ENCODE results near the gene CDH7.
A peak's percentile ranks its signal among the peaks of the same experiment; 100 is the strongest.

Gene CDH7

DNA sequence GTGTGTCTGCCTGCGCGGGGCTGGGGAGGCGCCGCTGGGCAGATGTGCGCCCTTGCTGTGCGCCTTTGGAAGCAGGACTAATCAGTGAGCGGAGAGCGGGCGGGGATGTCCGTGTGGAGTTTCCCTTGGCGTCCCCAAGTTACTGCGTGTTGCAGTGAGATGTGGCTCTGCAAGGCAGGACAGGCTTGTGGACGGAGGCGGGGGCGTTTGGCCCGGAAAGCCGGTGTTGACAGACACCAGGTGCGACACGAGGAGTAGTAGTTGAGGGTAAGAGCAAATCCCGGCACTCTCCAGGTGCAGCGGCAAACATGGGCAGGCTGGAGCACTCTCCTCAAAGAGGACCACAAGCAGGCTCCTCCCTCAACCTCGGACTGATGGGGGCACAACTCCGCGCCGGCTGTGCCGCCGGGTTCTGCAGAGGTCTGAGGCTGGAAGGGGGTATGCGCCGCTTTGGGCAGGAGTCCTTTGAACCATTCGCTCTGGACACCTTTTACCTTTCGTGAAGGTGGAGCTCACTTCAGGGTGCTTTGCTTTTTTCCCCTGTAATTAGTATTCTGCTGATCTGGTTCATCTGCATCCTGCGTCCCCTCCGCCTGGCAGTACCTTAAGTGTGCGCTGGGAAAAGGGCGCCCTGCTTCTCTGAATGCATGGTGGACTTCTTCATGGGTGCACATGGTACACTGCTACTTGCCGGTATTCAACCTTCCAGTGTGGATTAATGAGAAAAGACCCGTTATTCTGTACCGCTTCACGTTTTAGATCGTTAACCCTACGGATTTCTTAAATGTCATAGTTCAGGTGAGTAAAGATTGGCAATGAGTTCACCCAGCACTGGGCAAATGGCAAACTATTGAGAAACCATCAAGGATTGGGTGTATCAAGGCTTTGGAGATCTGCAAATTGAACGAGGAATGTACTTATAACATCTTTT, 608 bp downstream of the CDH7 start:
- peak overlapping the region; percentile 45 for H3K9ac ChIP-seq (ENCODE audit: low read length)

DNA sequence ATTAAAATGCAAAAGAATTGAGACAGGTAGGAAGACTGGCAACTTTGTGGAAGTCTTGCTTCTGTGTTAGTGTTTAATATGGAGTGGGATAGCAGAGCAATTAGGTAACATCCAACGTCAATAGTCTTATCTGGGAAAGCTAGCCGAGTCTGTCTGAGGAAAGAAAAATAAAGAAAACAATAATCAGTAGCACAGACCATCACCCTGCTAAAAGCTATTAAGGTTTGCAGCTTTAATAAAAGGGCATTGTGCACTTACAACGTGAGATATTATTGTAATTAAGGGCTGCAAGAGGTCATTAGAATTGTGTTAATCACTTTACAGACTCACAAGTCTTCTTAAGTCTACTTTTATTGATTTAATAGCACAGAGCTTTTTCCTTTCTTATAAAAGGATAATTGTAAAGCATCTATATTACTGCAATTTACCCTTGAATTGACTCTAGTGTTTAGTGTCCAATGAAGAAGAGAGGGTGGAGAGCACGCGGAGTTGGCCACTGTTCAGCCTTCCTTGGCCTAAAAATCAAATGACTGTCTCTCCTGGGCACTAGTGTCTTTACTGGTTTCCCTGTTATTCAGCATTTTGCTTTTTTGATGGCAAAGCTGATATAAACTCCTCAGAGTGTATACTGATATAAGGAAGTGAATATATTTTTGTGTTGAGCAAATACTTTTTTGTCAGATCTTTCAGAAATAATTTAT, 2.0 kb downstream of the CDH7 start:
- peaks cover 22% of the 10 kb centered on the region for H3K4me1 ChIP-seq (ENCODE audit: control insufficient read depth, low read depth, low read length)
- peaks cover 49% of the 10 kb centered on the region for H3K27me3 ChIP-seq (ENCODE audit: control insufficient read depth, insufficient read depth, low read length)
- no peak overlapping the region for H3K27ac ChIP-seq (ENCODE audit: low read length)
- H3K36me3 ChIP-seq (ENCODE audit: control insufficient read depth, low read depth, low read length): no peaks in the 10 kb centered on the region
- H3K4me3 ChIP-seq (ENCODE audit: low read length): no peak overlapping the region
- H3K9me3 ChIP-seq (ENCODE audit: control insufficient read depth, low read depth, low read length): no peaks in the 10 kb centered on the region
- no peak overlapping the region for H3K9ac ChIP-seq (ENCODE audit: low read length)

More for the DNA sequence above, 608 bp downstream of the CDH7 start:
- Histone ChIP-seq H3K27me3 (ENCODE audit: control insufficient read depth, insufficient read depth, low read length) (peaks cover 49% of the 10 kb centered on the region), H3K9me3 (ENCODE audit: control insufficient read depth, low read depth, low read length) (no peaks in the 10 kb centered on the region), H3K36me3 (ENCODE audit: control insufficient read depth, low read depth, low read length) (no peaks in the 10 kb centered on the region), H3K4me3 (ENCODE audit: low read length) (peak overlapping the region; percentile 73), H3K4me1 (ENCODE audit: control insufficient read depth, low read depth, low read length) (peaks cover 22% of the 10 kb centered on the region), H3K27ac (ENCODE audit: low read length) (no peak overlapping the region)

DNA sequence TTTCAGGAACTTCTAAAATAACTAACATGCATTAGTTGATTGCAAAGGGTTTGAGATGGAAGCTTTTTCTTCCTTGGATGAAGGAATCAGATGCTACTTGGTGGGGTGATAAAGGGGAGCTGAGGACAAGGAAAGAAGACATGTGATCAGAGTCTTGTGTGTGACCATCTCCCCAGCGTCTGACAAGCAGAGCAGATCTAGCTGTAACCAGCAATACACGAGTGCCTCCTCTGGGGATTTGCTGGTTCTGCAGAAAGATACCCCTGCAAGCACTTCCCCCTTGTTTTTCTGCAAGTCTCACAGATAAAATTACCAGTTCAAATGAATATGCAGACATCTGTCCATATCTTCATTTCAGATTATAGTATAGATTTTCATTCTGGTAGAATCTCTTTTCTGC, 2.7 kb downstream of the CDH7 start:
- Histone ChIP-seq H3K27me3 (ENCODE audit: control insufficient read depth, insufficient read depth, low read length) (peaks cover 44% of the 10 kb centered on the region), H3K9me3 (ENCODE audit: control insufficient read depth, low read depth, low read length) (no peaks in the 10 kb centered on the region), H3K9ac (ENCODE audit: low read length) (no peak overlapping the region), H3K4me1 (ENCODE audit: control insufficient read depth, low read depth, low read length) (peaks cover 22% of the 10 kb centered on the region), H3K27ac (ENCODE audit: low read length) (no peak overlapping the region), H3K36me3 (ENCODE audit: control insufficient read depth, low read depth, low read length) (no peaks in the 10 kb centered on the region), H3K4me3 (ENCODE audit: low read length) (no peak overlapping the region)

DNA sequence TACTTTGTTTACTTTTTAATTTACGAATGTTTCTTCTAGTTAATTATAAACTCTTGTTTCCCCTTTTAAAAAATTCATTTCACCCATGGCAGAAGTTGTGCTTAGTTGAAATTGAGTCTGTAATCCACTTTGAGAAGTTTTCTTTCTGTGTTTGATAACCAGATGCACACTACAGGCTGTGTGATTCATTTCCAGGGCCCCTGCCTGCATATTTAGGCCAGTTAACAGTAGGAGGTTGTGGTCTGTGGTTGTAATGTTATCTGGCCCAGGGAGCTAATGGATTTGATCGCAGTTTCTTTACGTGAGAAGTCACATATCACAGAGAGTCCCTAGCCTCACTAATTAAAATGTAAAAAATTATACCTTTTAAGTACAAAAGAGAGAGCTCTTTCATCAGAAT, 3.3 kb downstream of the CDH7 start:
- H3K27ac ChIP-seq (ENCODE audit: low read length): no peak overlapping the region
- no peaks in the 10 kb centered on the region for H3K9me3 ChIP-seq (ENCODE audit: control insufficient read depth, low read depth, low read length)
- H3K4me3 ChIP-seq (ENCODE audit: low read length): no peak overlapping the region
- peaks cover 38% of the 10 kb centered on the region for H3K27me3 ChIP-seq (ENCODE audit: control insufficient read depth, insufficient read depth, low read length)
- H3K36me3 ChIP-seq (ENCODE audit: control insufficient read depth, low read depth, low read length): no peaks in the 10 kb centered on the region
- H3K9ac ChIP-seq (ENCODE audit: low read length): no peak overlapping the region
- H3K4me1 ChIP-seq (ENCODE audit: control insufficient read depth, low read depth, low read length): peaks cover 22% of the 10 kb centered on the region

DNA sequence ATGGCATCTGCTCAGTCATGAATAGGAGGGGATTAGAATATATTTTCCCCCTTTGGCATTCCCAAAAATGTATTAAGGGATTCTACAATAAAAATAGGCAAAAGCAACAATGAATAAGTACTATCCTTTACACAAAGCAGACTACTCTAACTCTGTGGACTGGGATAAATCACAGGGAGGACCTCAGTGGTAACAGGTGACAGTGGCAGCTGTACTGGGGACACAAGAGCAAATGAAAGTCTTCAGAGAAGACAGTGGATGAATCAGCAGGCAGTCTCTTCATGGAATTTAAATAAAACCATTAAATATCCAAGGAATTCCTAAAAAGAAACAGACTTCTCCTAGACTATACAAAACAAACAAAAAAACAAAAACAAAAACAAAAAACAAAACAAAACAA, 4.8 kb downstream of the CDH7 start:
- Histone ChIP-seq H3K36me3 (ENCODE audit: control insufficient read depth, low read depth, low read length) (no peaks in the 10 kb centered on the region), H3K27ac (ENCODE audit: low read length) (no peak overlapping the region), H3K4me1 (ENCODE audit: control insufficient read depth, low read depth, low read length) (peaks cover 13% of the 10 kb centered on the region), H3K27me3 (ENCODE audit: control insufficient read depth, insufficient read depth, low read length) (peaks cover 27% of the 10 kb centered on the region), H3K4me3 (ENCODE audit: low read length) (no peak overlapping the region), H3K9ac (ENCODE audit: low read length) (no peak overlapping the region), H3K9me3 (ENCODE audit: control insufficient read depth, low read depth, low read length) (no peaks in the 10 kb centered on the region)

DNA sequence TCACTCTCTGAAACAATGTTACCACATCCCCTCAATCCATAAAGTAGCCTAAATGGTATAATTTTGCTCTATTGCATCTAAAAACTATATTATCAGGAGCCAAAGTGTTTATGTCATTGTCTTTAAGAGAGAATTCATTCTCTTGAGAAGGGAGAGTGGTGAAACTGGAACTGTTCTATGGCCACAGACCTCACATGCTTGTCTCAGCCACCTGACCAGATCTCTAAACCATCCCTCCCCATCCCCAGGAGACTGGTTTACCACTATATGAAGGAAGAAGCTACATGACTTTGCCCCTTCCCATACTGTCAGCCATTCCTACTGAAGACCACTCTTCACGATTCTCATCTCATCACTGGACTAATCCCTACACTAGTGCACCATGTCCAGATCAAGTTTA, 9.6 kb downstream of the CDH7 start:
- H3K9ac ChIP-seq (ENCODE audit: low read length): no peak overlapping the region
- H3K36me3 ChIP-seq (ENCODE audit: control insufficient read depth, low read depth, low read length): no peaks in the 10 kb centered on the region
- no peak overlapping the region for H3K27ac ChIP-seq (ENCODE audit: low read length)
- no peaks in the 10 kb centered on the region for H3K27me3 ChIP-seq (ENCODE audit: control insufficient read depth, insufficient read depth, low read length)
- no peaks in the 10 kb centered on the region for H3K9me3 ChIP-seq (ENCODE audit: control insufficient read depth, low read depth, low read length)
- no peak overlapping the region for H3K4me3 ChIP-seq (ENCODE audit: low read length)
- H3K4me1 ChIP-seq (ENCODE audit: control insufficient read depth, low read depth, low read length): no peaks in the 10 kb centered on the region

DNA sequence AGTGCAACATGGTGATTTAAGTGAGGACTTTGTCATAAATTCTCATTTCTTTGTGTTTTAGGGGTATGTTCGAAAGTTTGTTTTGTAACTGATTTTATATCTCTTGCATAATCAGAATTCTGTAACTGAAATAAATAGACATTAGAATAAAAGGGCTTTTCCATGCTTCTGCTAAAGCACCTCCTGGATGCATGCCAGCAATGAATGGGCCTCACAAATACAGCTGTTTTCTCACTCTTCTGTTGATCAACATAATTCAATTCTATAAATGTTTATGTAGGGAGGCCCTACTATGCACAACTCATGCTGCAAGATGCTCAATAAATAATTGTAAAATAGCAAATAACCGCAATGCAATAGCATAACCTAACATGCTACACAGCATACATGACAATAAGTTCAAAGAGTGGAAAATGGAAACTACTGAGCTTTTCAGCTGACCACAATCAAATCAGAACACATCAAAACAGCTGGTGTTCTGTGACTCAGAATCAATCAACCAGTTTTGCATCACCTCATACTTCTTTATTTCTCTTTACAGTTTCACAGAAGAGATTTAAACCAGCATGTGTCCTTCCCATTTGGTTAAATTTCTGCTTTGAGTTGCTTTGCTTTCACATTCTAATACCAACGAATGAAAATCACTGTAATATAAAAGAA, 11.0 kb downstream of the CDH7 start:
- Histone ChIP-seq H3K9ac (ENCODE audit: low read length) (no peak overlapping the region), H3K27me3 (ENCODE audit: control insufficient read depth, insufficient read depth, low read length) (no peaks in the 10 kb centered on the region), H3K36me3 (ENCODE audit: control insufficient read depth, low read depth, low read length) (no peaks in the 10 kb centered on the region), H3K4me1 (ENCODE audit: control insufficient read depth, low read depth, low read length) (no peaks in the 10 kb centered on the region), H3K9me3 (ENCODE audit: control insufficient read depth, low read depth, low read length) (no peaks in the 10 kb centered on the region), H3K4me3 (ENCODE audit: low read length) (no peak overlapping the region), H3K27ac (ENCODE audit: low read length) (no peak overlapping the region)

DNA sequence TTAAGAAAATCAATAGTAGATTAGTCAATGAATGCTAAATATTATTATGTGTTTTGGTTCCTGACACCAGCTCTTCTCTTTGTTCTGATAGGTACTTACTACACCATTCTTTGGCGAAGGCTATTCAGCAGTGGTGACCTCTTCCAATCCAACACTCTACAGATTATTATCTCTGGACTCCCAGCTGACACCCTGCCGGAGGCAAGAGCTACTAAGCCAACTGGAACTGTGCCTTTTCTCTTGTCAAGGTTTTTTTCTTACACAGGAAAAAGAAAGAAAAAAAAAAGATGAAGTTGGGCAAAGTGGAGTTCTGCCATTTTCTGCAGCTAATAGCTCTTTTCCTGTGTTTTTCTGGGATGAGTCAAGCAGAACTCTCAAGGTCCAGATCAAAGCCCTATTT, 11.7 kb downstream of the CDH7 start:
- Histone ChIP-seq H3K4me1 (ENCODE audit: control insufficient read depth, low read depth, low read length) (no peaks in the 10 kb centered on the region), H3K9me3 (ENCODE audit: control insufficient read depth, low read depth, low read length) (no peaks in the 10 kb centered on the region), H3K36me3 (ENCODE audit: control insufficient read depth, low read depth, low read length) (no peaks in the 10 kb centered on the region), H3K4me3 (ENCODE audit: low read length) (no peak overlapping the region), H3K27me3 (ENCODE audit: control insufficient read depth, insufficient read depth, low read length) (no peaks in the 10 kb centered on the region), H3K9ac (ENCODE audit: low read length) (no peak overlapping the region), H3K27ac (ENCODE audit: low read length) (no peak overlapping the region)

DNA sequence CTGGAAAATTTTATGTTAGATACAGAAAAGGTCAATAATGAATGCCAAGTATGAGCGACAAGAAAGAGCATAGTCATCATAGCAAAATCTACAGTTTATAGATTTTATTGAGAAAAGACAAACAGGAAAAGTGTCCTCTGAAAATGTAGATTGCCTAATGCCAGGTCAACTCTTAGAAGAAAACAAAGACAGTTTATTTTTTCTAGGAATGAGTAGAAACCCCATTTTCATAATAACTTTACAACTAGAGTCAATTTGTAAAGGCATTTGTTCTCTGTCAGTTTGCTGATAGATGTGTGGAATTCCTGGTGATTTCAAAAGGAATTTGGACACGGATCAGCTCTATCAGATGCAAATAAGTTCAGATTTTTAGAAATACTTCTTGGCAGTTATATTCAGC, 16.6 kb downstream of the CDH7 start:
- Histone ChIP-seq H3K27me3 (ENCODE audit: control insufficient read depth, insufficient read depth, low read length) (no peaks in the 10 kb centered on the region), H3K4me3 (ENCODE audit: low read length) (no peak overlapping the region), H3K9ac (ENCODE audit: low read length) (no peak overlapping the region), H3K9me3 (ENCODE audit: control insufficient read depth, low read depth, low read length) (no peaks in the 10 kb centered on the region), H3K27ac (ENCODE audit: low read length) (no peak overlapping the region), H3K36me3 (ENCODE audit: control insufficient read depth, low read depth, low read length) (no peaks in the 10 kb centered on the region), H3K4me1 (ENCODE audit: control insufficient read depth, low read depth, low read length) (no peaks in the 10 kb centered on the region)

DNA sequence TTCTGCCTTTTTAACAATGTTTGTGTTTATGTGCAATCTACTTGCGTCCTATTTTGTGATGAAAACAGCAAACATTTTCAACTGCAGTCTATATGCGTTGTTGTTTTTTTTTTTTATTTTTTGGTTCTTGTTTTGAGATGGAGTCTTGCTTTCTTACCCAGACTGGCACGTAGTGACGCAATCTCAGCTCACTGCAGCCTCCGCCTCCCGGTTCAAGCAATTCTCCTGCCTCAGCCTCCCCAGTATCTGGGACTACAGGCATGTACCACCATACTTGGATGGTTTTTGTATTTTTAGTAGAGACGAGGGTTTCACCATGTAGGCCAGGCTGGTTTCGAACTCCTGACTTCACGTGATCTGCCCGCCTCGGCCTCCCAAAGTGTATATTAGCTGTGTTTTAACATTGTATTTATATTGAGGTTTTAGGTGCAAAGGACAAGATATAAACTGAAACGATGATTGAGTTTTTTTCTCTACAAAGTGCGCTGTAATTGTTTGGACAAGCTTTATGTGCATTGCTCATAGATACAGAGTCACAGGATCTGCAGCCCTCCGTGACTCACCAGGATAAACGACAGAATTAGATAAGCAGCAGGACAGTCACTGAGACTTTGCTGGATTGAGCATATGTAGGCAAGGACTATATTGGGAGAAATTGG, 17.4 kb downstream of the CDH7 start:
- Histone ChIP-seq H3K27ac (ENCODE audit: low read length) (no peak overlapping the region), H3K9ac (ENCODE audit: low read length) (no peak overlapping the region)

DNA sequence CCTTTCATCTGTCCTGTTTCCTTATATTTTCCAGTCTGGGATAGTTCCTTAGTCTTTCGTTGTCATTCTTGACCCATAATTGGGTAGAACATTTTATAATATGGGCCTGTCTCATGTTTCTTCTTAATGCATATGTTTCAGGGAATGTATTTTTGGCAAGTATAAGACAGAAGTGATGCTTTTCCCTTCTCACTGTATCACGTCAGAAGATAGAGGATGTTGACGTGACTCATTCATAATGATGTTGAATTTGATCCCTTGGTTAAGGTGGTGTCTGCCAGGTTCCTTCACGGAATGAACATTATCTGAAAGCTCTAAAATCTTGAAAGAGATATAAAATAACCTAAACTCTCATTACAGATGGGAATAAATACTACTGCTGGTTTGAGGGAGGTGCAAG, 18.8 kb downstream of the CDH7 start:
- Histone ChIP-seq H3K27me3 (ENCODE audit: control insufficient read depth, insufficient read depth, low read length) (no peaks in the 10 kb centered on the region), H3K9me3 (ENCODE audit: control insufficient read depth, low read depth, low read length) (no peaks in the 10 kb centered on the region), H3K4me3 (ENCODE audit: low read length) (no peak overlapping the region), H3K9ac (ENCODE audit: low read length) (no peak overlapping the region), H3K4me1 (ENCODE audit: control insufficient read depth, low read depth, low read length) (no peaks in the 10 kb centered on the region), H3K27ac (ENCODE audit: low read length) (no peak overlapping the region), H3K36me3 (ENCODE audit: control insufficient read depth, low read depth, low read length) (no peaks in the 10 kb centered on the region)

More for the DNA sequence above, 17.4 kb downstream of the CDH7 start:
- no peaks in the 10 kb centered on the region for H3K27me3 ChIP-seq (ENCODE audit: control insufficient read depth, insufficient read depth, low read length)
- no peak overlapping the region for H3K4me3 ChIP-seq (ENCODE audit: low read length)
- H3K4me1 ChIP-seq (ENCODE audit: control insufficient read depth, low read depth, low read length): no peaks in the 10 kb centered on the region
- no peaks in the 10 kb centered on the region for H3K36me3 ChIP-seq (ENCODE audit: control insufficient read depth, low read depth, low read length)
- no peaks in the 10 kb centered on the region for H3K9me3 ChIP-seq (ENCODE audit: control insufficient read depth, low read depth, low read length)

All from iPS-18a (cell line).